Stimulated activated CD4-positive, alpha-beta T cell treated with anti-CD3 and anti-CD28 coated beads, Interleukin-2, amount 100 ng/mL, for 24 hours (primary cell): ENCODE data around the gene CCL4.

ENCODE experiments used
- DNase-seq, 2 donors: peaks; one replicate each; pipeline ENCODE4 v3.0.0-alpha.2; 2020

The CCL4 gene

GRCh38 chr17:36147601-36148000 lies 44.0 kb downstream of the CCL4 start:
- no peak for DNase-seq

- peak; percentile 70 to 77 for DNase-seq
These were observed 45.1 kb downstream of the CCL4 start for GRCh38 chr17:36148559-36149295.

GRCh38 chr17:36149296-36149820 lies 45.7 kb downstream of the CCL4 start:
- no peak for DNase-seq

GRCh38 chr17:36151891-36152638 lies 48.4 kb downstream of the CCL4 start:
- no peak for DNase-seq

GRCh38 chr17:36152639-36153120 lies 49.1 kb downstream of the CCL4 start:
- no peak for DNase-seq

- no peak for DNase-seq
These were observed 50.4 kb downstream of the CCL4 start for GRCh38 chr17:36153895-36154610.
